GM12878 (cell line): ENCODE results near the gene ELOVL4. TPM values are rescaled to one million over a fixed set of nuclear protein-coding genes. Genes with fewer than 3 reads are reported as not detected.
A peak's percentile ranks its signal among the peaks of the same experiment; 100 is the strongest.

Experiments
- ATAC-seq: fragments of 200-7000 bp; cut with Tn5 transposase; 3 replicates; pipeline ENCODE4 v1.9.1; 2020; ENCODE audit warnings: mild to moderate bottlenecking, moderate library complexity
- BruUV-seq: library from RNA; stranded (reverse); fragments of 400-500 nt; replicated peaks from 2 replicates; lab custom pipeline; 2021; lab: Mats Ljungman, UMichigan
- CTCF ChIA-PET: fragments of 300-600 bp; sonication (Branson Sonifier 250); formaldehyde crosslinking; extraction: SDS; loops from one replicate; lab custom pipeline; 2021; ENCODE audit warnings: inconsistent platforms; lab: Yijun Ruan, JAX
- POLR2A ChIA-PET: fragments of 350-600 bp; formaldehyde crosslinking; extraction: SDS; loops from one replicate; lab custom pipeline; 2021; ENCODE audit warnings: inconsistent platforms; lab: Charles Lee
- RAD21 ChIA-PET: fragments of 300-600 bp; sonication (Branson Sonifier 250); formaldehyde crosslinking; loops from one replicate; lab custom pipeline; 2023; ENCODE audit warnings: antibody characterized with exemption; ENCODE audit not compliant: unreplicated experiment; lab: Charles Lee
- SMC1A ChIA-PET: fragments of 300-600 bp; sonication (Branson Sonifier 250); formaldehyde crosslinking; loops from one replicate; lab custom pipeline; 2023; ENCODE audit not compliant: unreplicated experiment, uncharacterized antibody; lab: Charles Lee
- DNase-seq: peaks from one replicate; pipeline ENCODE4 v3.0.0-alpha.2; 2011; ENCODE audit warnings: low read depth, low spot score
- FAIRE-seq: peaks from 3 replicates; lab custom pipeline; 2011; peaks lifted over from hg19 to GRCh38; lab: Jason Lieb, UNC
- H2AFZ ChIP-seq: 2 replicates; pipeline ENCODE4 v1.6.0; 2011; ENCODE audit warnings: low read depth, low read length, control low read depth; ENCODE audit not compliant: control insufficient read depth
- H3K27ac ChIP-seq: 2 replicates; pipeline ENCODE4 v1.5.1; 2011; ENCODE audit warnings: control low read depth; ENCODE audit not compliant: control insufficient read depth, insufficient read depth
- H3K27me3 ChIP-seq, 2 experiments: replicated peaks in 1 of 2; 2 replicates each; pipeline versions ENCODE4 v1.6.0 to v1.6.1; 2011; ENCODE audit warnings: low read length in 1 of 2; ENCODE audit not compliant: control insufficient read depth in 2 of 2, insufficient read depth in 2 of 2
- H3K36me3 ChIP-seq, 2 experiments: 2 replicates each; pipeline ENCODE4 v1.5.1; 2011; ENCODE audit warnings: low read length in 1 of 2; ENCODE audit not compliant: control insufficient read depth in 2 of 2, insufficient read depth in 2 of 2
- H3K4me1 ChIP-seq: 2 replicates; pipeline ENCODE4 v1.6.1; 2011; ENCODE audit warnings: mild to moderate bottlenecking, low read length, moderate library complexity, mixed read lengths; ENCODE audit not compliant: control insufficient read depth, insufficient read depth
- H3K4me2 ChIP-seq: 2 replicates; pipeline ENCODE4 v1.6.0; 2011; ENCODE audit warnings: control low read depth; ENCODE audit not compliant: control insufficient read depth, insufficient read depth
- H3K4me3 ChIP-seq: fragments of 200-600 bp; sonication (generic); 2 replicates; pipeline ENCODE4 v1.5.1; 2016
- H3K79me2 ChIP-seq: 2 replicates; pipeline ENCODE4 v1.6.0; 2011; ENCODE audit warnings: low read length; ENCODE audit not compliant: control insufficient read depth, insufficient read depth
- H3K9ac ChIP-seq: 2 replicates; pipeline ENCODE4 v1.8.0; 2011; ENCODE audit warnings: low read length, control low read depth, mixed read lengths; ENCODE audit not compliant: control insufficient read depth, insufficient read depth
- H3K9me3 ChIP-seq: replicated peaks from 3 replicates; pipeline ENCODE4 v1.5.1; 2011; ENCODE audit warnings: mild to moderate bottlenecking, low read length; ENCODE audit not compliant: control insufficient read depth, insufficient read depth
- H4K20me1 ChIP-seq: 2 replicates; pipeline ENCODE4 v1.6.0; 2011; ENCODE audit not compliant: control insufficient read depth, insufficient read depth
- EZH2 ChIP-seq: IDR thresholded peaks from 2 replicates; pipeline ENCODE4 v1.6.1; 2012; ENCODE audit warnings: low read depth, mild to moderate bottlenecking, control low read depth, inconsistent platforms, low read length, borderline replicate concordance; ENCODE audit not compliant: control insufficient read depth
- HDGF ChIP-seq: fragments of 450-650 bp; IDR thresholded peaks from 2 replicates; pipeline ENCODE4 v1.6.1; 2016; ENCODE audit warnings: antibody characterized with exemption
- KLF5 ChIP-seq: fragments of 450-650 bp; IDR thresholded peaks from 2 replicates; pipeline ENCODE4 v1.6.1; 2014; ENCODE audit warnings: mild to moderate bottlenecking; ENCODE audit not compliant: partially characterized antibody
- MTA2 ChIP-seq: fragments of 450-650 bp; IDR thresholded peaks from 2 replicates; pipeline ENCODE4 v1.6.1; 2016; ENCODE audit warnings: low read depth, mild to moderate bottlenecking, moderate library complexity
- NBN ChIP-seq: fragments of 450-650 bp; IDR thresholded peaks from 2 replicates; pipeline ENCODE4 v1.6.1; 2016
- NFYB ChIP-seq: IDR thresholded peaks from 2 replicates; pipeline ENCODE4 v1.6.1; 2011; ENCODE audit warnings: low read depth, mild to moderate bottlenecking, low read length, improper control_type of control experiment, moderate library complexity; ENCODE audit not compliant: insufficient read depth
- RAD51 ChIP-seq: fragments of 450-650 bp; IDR thresholded peaks from 2 replicates; pipeline ENCODE4 v1.6.1; 2016; ENCODE audit warnings: moderate library complexity, mild to moderate bottlenecking, inconsistent platforms
- SMARCA5 ChIP-seq: fragments of 450-650 bp; IDR thresholded peaks from 2 replicates; pipeline ENCODE4 v1.6.1; 2017; ENCODE audit warnings: mild to moderate bottlenecking
- SMC3 ChIP-seq: IDR thresholded peaks from 2 replicates; pipeline ENCODE4 v1.6.1; 2011; ENCODE audit warnings: low read length, improper control_type of control experiment, borderline replicate concordance
- SREBF1 ChIP-seq: IDR thresholded peaks from 2 replicates; pipeline ENCODE4 v1.6.1; 2012; ENCODE audit warnings: mild to moderate bottlenecking, low read length
- YBX1 ChIP-seq: fragments of 450-650 bp; IDR thresholded peaks from 2 replicates; pipeline ENCODE4 v1.6.1; 2016; ENCODE audit warnings: antibody characterized with exemption
- ZNF384 ChIP-seq: IDR thresholded peaks from 2 replicates; pipeline ENCODE4 v1.6.1; 2012; ENCODE audit warnings: low read depth, mild to moderate bottlenecking, low read length, improper control_type of control experiment, borderline replicate concordance
- WGBS: methylation state at CpG from one replicate; pipeline ENCODE4 v1.1.6; 2016; ENCODE audit warnings: low lambda C conversion rate; ENCODE audit not compliant: insufficient replicate concordance, insufficient coverage; ENCODE audit errors: missing lambda C conversion rate; 5-methylcytosine and 5-hydroxymethylcytosine counted together
- in situ Hi-C: fragments of 300-500 bp; cut with MboI; formaldehyde crosslinking; loops from 9 replicates; pipeline ENCODE4 v1.14.3; 2018; ENCODE audit warnings: mixed read lengths
- intact Hi-C: fragments of 100-400 bp; cut with micrococcal nuclease; formaldehyde crosslinking; loops from one replicate; pipeline ENCODE4 v1.14.2; 2022; ENCODE audit not compliant: unreplicated experiment
- polyA plus RNA-seq, 11 experiments: library from polyadenylated mRNA; depleted of rRNA in 4 of 11; unstranded in 6 of 11; stranded (reverse) in 5 of 11; fragments of >200 nt; fragmentation: Nextera tagmentation in 4 of 11; fragmentation: Illumina TruSeq in 1 of 11; extraction: Ambion mirVana in 4 of 11; extraction: Trizol in 1 of 11; gene quantifications; 1 replicate in 1 of 11; 2 replicates in 10 of 11; pipeline versions ENCODE4 v1.2.1 to v1.2.3, GENCODE V29; 2011 to 2016; ENCODE audit warnings: inconsistent platforms in 2 of 11, missing spikeins in 2 of 11, low read depth in 1 of 11
- total RNA-seq, 4 experiments: library from RNA; depleted of rRNA in 3 of 4; stranded (reverse); fragments of >200 nt in 3 of 4; fragmentation: Illumina TruSeq in 1 of 4; extraction: Trizol in 1 of 4; gene quantifications; 2 replicates each; pipeline versions ENCODE4 v1.2.1 to v1.2.3, GENCODE V29; 2013 to 2021
- TF ChIP-seq, protein P1 (sequence below): IDR thresholded peaks from 2 replicates; pipeline ENCODE4 v1.6.1; 2012; ENCODE audit warnings: improper control_type of control experiment, low read depth, low read length; ENCODE audit not compliant: insufficient replicate concordance
- TF ChIP-seq, protein P2 (sequence below): fragments of 450-650 bp; IDR thresholded peaks from 2 replicates; pipeline ENCODE4 v1.6.1; 2014; ENCODE audit warnings: mild to moderate bottlenecking
- TF ChIP-seq, protein P3 (sequence below): IDR thresholded peaks from 2 replicates; pipeline ENCODE4 v1.6.1; 2012; ENCODE audit warnings: low read depth, low read length, improper control_type of control experiment

The ELOVL4 gene
- total and polyA plus RNA-seq, 10 of the 15 experiments (the other 5 are each of a cell fraction or from before 2014, with no cell fraction given), result 0.03 to 0.15 (median 0.08) TPM; not detected in 7

DNA sequence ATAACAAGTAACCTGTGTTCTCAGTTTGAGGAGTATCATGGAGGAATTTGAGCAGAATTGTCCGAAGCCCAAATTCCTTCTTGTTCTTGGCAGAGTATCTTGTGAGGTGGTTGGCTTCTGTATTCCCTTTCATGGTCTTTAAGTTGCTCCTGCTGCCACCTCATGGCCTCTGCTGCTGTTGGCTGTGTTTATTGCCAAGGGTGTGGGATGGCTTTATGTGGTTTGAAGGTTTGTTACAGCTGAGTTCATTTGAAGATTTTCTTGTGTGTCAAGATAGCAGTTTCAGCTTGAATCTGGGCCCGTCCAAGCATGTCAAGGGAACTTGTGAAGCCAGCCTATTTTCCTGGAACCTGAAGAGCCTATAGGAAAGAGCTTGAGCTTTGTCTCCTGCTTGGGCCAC, 36.9 kb upstream of the ELOVL4 start:
- H2AFZ ChIP-seq, result no peak overlapping the region
- in situ Hi-C loops, result no loop called here
- POLR2A ChIA-PET, result no interaction called here
- TF ChIP-seq SREBF1 (no peak), RAD51 (no peak), NBN (no peak), EZH2 (no peak), KLF5 (no peak), MTA2 (no peak), YBX1 (no peak), SMARCA5 (no peak), ZNF384 (no peak), NFYB (no peak), HDGF (no peak), SMC3 (no peak)
- TF ChIP-seq, protein P1, sequence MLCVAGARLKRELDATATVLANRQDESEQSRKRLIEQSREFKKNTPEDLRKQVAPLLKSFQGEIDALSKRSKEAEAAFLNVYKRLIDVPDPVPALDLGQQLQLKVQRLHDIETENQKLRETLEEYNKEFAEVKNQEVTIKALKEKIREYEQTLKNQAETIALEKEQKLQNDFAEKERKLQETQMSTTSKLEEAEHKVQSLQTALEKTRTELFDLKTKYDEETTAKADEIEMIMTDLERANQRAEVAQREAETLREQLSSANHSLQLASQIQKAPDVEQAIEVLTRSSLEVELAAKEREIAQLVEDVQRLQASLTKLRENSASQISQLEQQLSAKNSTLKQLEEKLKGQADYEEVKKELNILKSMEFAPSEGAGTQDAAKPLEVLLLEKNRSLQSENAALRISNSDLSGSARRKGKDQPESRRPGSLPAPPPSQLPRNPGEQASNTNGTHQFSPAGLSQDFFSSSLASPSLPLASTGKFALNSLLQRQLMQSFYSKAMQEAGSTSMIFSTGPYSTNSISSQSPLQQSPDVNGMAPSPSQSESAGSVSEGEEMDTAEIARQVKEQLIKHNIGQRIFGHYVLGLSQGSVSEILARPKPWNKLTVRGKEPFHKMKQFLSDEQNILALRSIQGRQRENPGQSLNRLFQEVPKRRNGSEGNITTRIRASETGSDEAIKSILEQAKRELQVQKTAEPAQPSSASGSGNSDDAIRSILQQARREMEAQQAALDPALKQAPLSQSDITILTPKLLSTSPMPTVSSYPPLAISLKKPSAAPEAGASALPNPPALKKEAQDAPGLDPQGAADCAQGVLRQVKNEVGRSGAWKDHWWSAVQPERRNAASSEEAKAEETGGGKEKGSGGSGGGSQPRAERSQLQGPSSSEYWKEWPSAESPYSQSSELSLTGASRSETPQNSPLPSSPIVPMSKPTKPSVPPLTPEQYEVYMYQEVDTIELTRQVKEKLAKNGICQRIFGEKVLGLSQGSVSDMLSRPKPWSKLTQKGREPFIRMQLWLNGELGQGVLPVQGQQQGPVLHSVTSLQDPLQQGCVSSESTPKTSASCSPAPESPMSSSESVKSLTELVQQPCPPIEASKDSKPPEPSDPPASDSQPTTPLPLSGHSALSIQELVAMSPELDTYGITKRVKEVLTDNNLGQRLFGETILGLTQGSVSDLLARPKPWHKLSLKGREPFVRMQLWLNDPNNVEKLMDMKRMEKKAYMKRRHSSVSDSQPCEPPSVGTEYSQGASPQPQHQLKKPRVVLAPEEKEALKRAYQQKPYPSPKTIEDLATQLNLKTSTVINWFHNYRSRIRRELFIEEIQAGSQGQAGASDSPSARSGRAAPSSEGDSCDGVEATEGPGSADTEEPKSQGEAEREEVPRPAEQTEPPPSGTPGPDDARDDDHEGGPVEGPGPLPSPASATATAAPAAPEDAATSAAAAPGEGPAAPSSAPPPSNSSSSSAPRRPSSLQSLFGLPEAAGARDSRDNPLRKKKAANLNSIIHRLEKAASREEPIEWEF, result no peak
- TF ChIP-seq, protein P2, sequence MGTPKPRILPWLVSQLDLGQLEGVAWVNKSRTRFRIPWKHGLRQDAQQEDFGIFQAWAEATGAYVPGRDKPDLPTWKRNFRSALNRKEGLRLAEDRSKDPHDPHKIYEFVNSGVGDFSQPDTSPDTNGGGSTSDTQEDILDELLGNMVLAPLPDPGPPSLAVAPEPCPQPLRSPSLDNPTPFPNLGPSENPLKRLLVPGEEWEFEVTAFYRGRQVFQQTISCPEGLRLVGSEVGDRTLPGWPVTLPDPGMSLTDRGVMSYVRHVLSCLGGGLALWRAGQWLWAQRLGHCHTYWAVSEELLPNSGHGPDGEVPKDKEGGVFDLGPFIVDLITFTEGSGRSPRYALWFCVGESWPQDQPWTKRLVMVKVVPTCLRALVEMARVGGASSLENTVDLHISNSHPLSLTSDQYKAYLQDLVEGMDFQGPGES, result no peak
- TF ChIP-seq, protein P3, sequence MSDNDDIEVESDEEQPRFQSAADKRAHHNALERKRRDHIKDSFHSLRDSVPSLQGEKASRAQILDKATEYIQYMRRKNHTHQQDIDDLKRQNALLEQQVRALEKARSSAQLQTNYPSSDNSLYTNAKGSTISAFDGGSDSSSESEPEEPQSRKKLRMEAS, result no peak
- TF ChIP-seq, all 136 proteins: peak for 0
- Histone ChIP-seq H3K4me2 (no peak overlapping the region), H3K36me3 (no peaks in the 10 kb centered on the region), H3K4me3 (no peak overlapping the region), H3K27ac (no peak overlapping the region), H4K20me1 (no peaks in the 10 kb centered on the region), H3K9me3 (no peaks in the 10 kb centered on the region), H3K9ac (no peak overlapping the region), H3K27me3 (no peaks in the 10 kb centered on the region), H3K79me2 (no peaks in the 10 kb centered on the region), H3K4me1 (no peaks in the 10 kb centered on the region)
- no TSS peak for BruUV-seq
- ChIA-PET CTCF (interaction anchor here (1.0 to 2.4 kb wide), 2 partner anchors 9 to 35 kb away, joined by 3 to 16 read pairs; no protein-coding TSS in a partner anchor), SMC1A (interaction anchor here (0.5 to 0.7 kb wide), 2 partner anchors 9 to 31 kb away, joined by 3 read pairs; no protein-coding TSS in a partner anchor), RAD21 (no interaction called here)
- WGBS, result 40% methylated on average over 2 of the region's 2 CpGs
- DNase-seq (no peak), FAIRE-seq (peak; percentile 52), ATAC-seq (peak; percentile 63)
- intact Hi-C loops, result no loop called here
